Measurements from ENCODE around the gene CD81. TPM values are rescaled to one million over a fixed set of nuclear protein-coding genes. Genes with fewer than 3 reads are reported as not detected.
"Not testable (repeated sequence)": the region's sequence is repeated elsewhere in the genome, so short reads cannot be mapped to it uniquely, and the experiment has no call there.

Gene CD81
- total and polyA plus RNA-seq, 2 donors (not counting 1 experiment from before 2014, with no cell fraction given) = 438 to 611 TPM

GRCh38 chr11:2329551-2329950 is 47.6 kb upstream of the CD81 start:
- Histone ChIP-seq H2AFZ (ENCODE audit: low read length) (no peak overlapping the region), H3K27ac (ENCODE audit: insufficient read depth, low read length) (no peak overlapping the region), H3K4me2 (ENCODE audit: extremely low read depth, insufficient read depth, low read length) (no peak overlapping the region), H3K36me3 (ENCODE audit: control insufficient read depth, insufficient read depth, low read length) (no peaks in the 10 kb centered on the region), H3K4me3 (replicated peaks in 1 of 4; ENCODE audit: control extremely low read depth in 1 of 4, insufficient read depth in 1 of 4, low read depth in 3 of 4, low read length in 4 of 4) (no peak overlapping the region), H3K9me3 (ENCODE audit: control insufficient read depth, insufficient read depth, low read depth, low read length) (no peaks in the 10 kb centered on the region), H3K4me1 (ENCODE audit: control insufficient read depth, extremely low read depth, insufficient read depth, low read length) (no peaks in the 10 kb centered on the region), H3K27me3 (ENCODE audit: control insufficient read depth, insufficient read depth, low read length) (no peaks in the 10 kb centered on the region), H3K79me2 (ENCODE audit: control insufficient read depth, insufficient read depth, low read length) (no peaks in the 10 kb centered on the region), H4K20me1 (ENCODE audit: control insufficient read depth, extremely low read depth, insufficient read depth, low read length) (no peaks in the 10 kb centered on the region), H3K9ac (ENCODE audit: insufficient read depth, low read length) (no peak overlapping the region)
- no peak for TF ChIP-seq CTCF (conservative IDR thresholded peaks at IDR 0.05 in 1 of 2, IDR thresholded peaks at IDR 0.05 in 1 of 2; ENCODE audit: low read depth in 1 of 2, low read length in 2 of 2)
- TF ChIP-seq EZH2 (IDR thresholded peaks at IDR 0.05; ENCODE audit: low read length, missing control alignments) = no peak
- DNase-seq (ENCODE audit: low read depth in 2 of 2) = no peak

DNA sequence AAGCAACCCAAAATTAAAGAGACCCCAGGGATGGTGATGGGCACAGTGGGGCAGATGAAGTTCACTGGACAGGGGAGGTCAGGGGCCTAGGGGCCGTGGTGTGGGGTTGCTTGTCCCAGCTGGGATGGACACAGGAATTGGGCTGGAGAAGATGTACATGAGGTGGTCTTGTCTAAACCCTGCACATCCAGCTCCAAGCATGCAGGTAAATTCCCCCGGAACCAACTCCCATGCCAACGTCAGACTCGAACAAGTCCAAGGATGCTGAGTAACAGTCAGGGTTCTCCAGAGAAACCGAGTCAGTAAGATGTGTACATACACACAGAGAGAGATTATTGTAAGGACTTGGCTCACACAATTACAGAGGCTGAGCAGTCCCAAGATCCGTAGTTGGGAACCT is 46.4 kb upstream of the CD81 start:
- H3K4me1 ChIP-seq (ENCODE audit: control insufficient read depth, extremely low read depth, insufficient read depth, low read length) = no peaks in the 10 kb centered on the region
- no peak for TF ChIP-seq EZH2 (IDR thresholded peaks at IDR 0.05; ENCODE audit: low read length, missing control alignments)
- TF ChIP-seq CTCF (conservative IDR thresholded peaks at IDR 0.05 in 1 of 2, IDR thresholded peaks at IDR 0.05 in 1 of 2; ENCODE audit: low read depth in 1 of 2, low read length in 2 of 2) = no peak
- DNase-seq (ENCODE audit: low read depth in 2 of 2) = no peak
- no peaks in the 10 kb centered on the region for H3K27me3 ChIP-seq (ENCODE audit: control insufficient read depth, insufficient read depth, low read length)
- H3K79me2 ChIP-seq (ENCODE audit: control insufficient read depth, insufficient read depth, low read length) = no peaks in the 10 kb centered on the region
- H3K27ac ChIP-seq (ENCODE audit: insufficient read depth, low read length) = no peak overlapping the region
- H3K9me3 ChIP-seq (ENCODE audit: control insufficient read depth, insufficient read depth, low read depth, low read length) = no peaks in the 10 kb centered on the region
- no peak overlapping the region for H3K4me3 ChIP-seq (replicated peaks in 1 of 4; ENCODE audit: control extremely low read depth in 1 of 4, insufficient read depth in 1 of 4, low read depth in 3 of 4, low read length in 4 of 4)
- H4K20me1 ChIP-seq (ENCODE audit: control insufficient read depth, extremely low read depth, insufficient read depth, low read length) = no peaks in the 10 kb centered on the region
- no peaks in the 10 kb centered on the region for H3K36me3 ChIP-seq (ENCODE audit: control insufficient read depth, insufficient read depth, low read length)
- no peak overlapping the region for H3K4me2 ChIP-seq (ENCODE audit: extremely low read depth, insufficient read depth, low read length)
- no peak overlapping the region for H3K9ac ChIP-seq (ENCODE audit: insufficient read depth, low read length)
- no peak overlapping the region for H2AFZ ChIP-seq (ENCODE audit: low read length)

DNA sequence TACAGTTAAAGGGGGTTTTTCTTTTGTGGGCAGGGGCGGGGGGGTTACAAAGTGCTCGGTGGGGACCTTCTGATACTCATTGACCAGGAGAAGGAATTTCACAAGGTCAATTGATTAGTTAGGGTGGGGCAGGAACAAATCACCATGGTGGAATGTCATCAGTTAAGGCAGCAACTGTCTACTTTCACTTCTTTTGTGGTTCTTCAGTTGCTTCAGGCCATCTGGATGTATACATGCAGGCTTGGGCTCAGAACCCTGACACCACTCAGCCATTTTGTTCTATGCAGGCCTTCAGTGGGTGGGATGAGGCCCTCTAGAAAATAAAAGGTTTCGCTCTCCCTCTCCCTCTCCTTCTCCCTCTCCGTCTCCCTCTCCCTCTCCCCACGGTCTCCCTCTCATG is 45.7 kb upstream of the CD81 start:
- Histone ChIP-seq H3K27me3 (ENCODE audit: control insufficient read depth, insufficient read depth, low read length) (no peaks in the 10 kb centered on the region), H4K20me1 (ENCODE audit: control insufficient read depth, extremely low read depth, insufficient read depth, low read length) (no peaks in the 10 kb centered on the region), H3K4me3 (replicated peaks in 1 of 4; ENCODE audit: control extremely low read depth in 1 of 4, insufficient read depth in 1 of 4, low read depth in 3 of 4, low read length in 4 of 4) (no peak overlapping the region), H3K36me3 (ENCODE audit: control insufficient read depth, insufficient read depth, low read length) (no peaks in the 10 kb centered on the region), H3K4me2 (ENCODE audit: extremely low read depth, insufficient read depth, low read length) (no peak overlapping the region), H3K9me3 (ENCODE audit: control insufficient read depth, insufficient read depth, low read depth, low read length) (no peaks in the 10 kb centered on the region), H2AFZ (ENCODE audit: low read length) (no peak overlapping the region), H3K4me1 (ENCODE audit: control insufficient read depth, extremely low read depth, insufficient read depth, low read length) (no peaks in the 10 kb centered on the region), H3K27ac (ENCODE audit: insufficient read depth, low read length) (no peak overlapping the region), H3K79me2 (ENCODE audit: control insufficient read depth, insufficient read depth, low read length) (no peaks in the 10 kb centered on the region), H3K9ac (ENCODE audit: insufficient read depth, low read length) (no peak overlapping the region)
- no peak for DNase-seq (ENCODE audit: low read depth in 2 of 2)
- TF ChIP-seq EZH2 (IDR thresholded peaks at IDR 0.05; ENCODE audit: low read length, missing control alignments) (no peak), CTCF (conservative IDR thresholded peaks at IDR 0.05 in 1 of 2, IDR thresholded peaks at IDR 0.05 in 1 of 2; ENCODE audit: low read depth in 1 of 2, low read length in 2 of 2) (no peak)

- not testable (repeated sequence) for H3K4me2 ChIP-seq (ENCODE audit: extremely low read depth, insufficient read depth, low read length); H3K9me3 ChIP-seq (ENCODE audit: control insufficient read depth, insufficient read depth, low read depth, low read length); H3K4me3 ChIP-seq (replicated peaks in 1 of 4; ENCODE audit: control extremely low read depth in 1 of 4, insufficient read depth in 1 of 4, low read depth in 3 of 4, low read length in 4 of 4); DNase-seq (ENCODE audit: low read depth in 2 of 2); H2AFZ ChIP-seq (ENCODE audit: low read length); H3K27ac ChIP-seq (ENCODE audit: insufficient read depth, low read length); H3K4me1 ChIP-seq (ENCODE audit: control insufficient read depth, extremely low read depth, insufficient read depth, low read length); H3K27me3 ChIP-seq (ENCODE audit: control insufficient read depth, insufficient read depth, low read length); H3K79me2 ChIP-seq (ENCODE audit: control insufficient read depth, insufficient read depth, low read length); H3K36me3 ChIP-seq (ENCODE audit: control insufficient read depth, insufficient read depth, low read length); H4K20me1 ChIP-seq (ENCODE audit: control insufficient read depth, extremely low read depth, insufficient read depth, low read length); H3K9ac ChIP-seq (ENCODE audit: insufficient read depth, low read length)
Observed at GRCh38 chr11:2332569-2332968, 44.5 kb upstream of the CD81 start.

DNA sequence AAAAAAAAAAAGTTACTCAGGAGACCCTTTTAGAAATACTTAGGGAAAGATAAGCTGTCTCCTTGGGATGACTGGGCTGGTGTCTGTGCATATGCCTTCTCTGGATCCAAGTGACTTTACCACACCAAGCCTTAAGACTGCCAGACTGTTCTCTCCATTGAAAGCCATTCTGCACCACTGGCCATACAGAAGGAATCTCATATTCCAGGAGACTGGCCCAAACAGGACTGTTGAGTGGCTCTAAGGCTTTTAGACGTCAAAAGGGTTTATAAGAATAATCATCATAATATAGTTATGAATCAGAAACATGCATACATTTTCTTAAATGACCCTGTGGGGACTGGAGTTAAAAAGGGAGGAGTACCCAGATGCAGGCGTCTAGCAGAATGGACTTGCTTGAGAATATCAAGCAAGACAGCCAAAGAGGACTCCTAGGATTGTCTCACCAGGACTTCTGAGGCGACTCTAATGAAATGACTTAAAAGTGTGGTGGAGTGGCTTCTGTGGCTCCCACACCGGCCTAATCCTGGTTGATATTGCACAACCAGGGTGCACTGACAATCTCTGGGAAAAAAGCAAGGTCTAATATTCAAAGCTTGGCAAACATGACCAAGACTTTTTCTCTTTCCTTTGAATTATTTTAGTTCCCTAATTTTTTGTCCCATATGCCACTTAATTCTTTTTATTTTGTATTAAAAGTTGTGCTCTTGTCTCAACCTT is 43.5 kb upstream of the CD81 start:
- not testable (repeated sequence) for H3K79me2 ChIP-seq (ENCODE audit: control insufficient read depth, insufficient read depth, low read length); H3K36me3 ChIP-seq (ENCODE audit: control insufficient read depth, insufficient read depth, low read length); H3K4me3 ChIP-seq (replicated peaks in 1 of 4; ENCODE audit: control extremely low read depth in 1 of 4, insufficient read depth in 1 of 4, low read depth in 3 of 4, low read length in 4 of 4); H3K27me3 ChIP-seq (ENCODE audit: control insufficient read depth, insufficient read depth, low read length); H3K9me3 ChIP-seq (ENCODE audit: control insufficient read depth, insufficient read depth, low read depth, low read length); H3K4me1 ChIP-seq (ENCODE audit: control insufficient read depth, extremely low read depth, insufficient read depth, low read length); H3K9ac ChIP-seq (ENCODE audit: insufficient read depth, low read length); DNase-seq (ENCODE audit: low read depth in 2 of 2); H4K20me1 ChIP-seq (ENCODE audit: control insufficient read depth, extremely low read depth, insufficient read depth, low read length); H3K4me2 ChIP-seq (ENCODE audit: extremely low read depth, insufficient read depth, low read length); H3K27ac ChIP-seq (ENCODE audit: insufficient read depth, low read length); H2AFZ ChIP-seq (ENCODE audit: low read length)
